Measurements from ENCODE around the gene IL21R. TPM values are rescaled to one million over a fixed set of nuclear protein-coding genes. Genes with fewer than 3 reads are reported as not detected.

The IL21R gene
- total and polyA plus RNA-seq, 10 of the 15 experiments (the other 5 are each of a cell fraction or from before 2014, with no cell fraction given): 5.3 to 138 (median 82.5) TPM

DNA sequence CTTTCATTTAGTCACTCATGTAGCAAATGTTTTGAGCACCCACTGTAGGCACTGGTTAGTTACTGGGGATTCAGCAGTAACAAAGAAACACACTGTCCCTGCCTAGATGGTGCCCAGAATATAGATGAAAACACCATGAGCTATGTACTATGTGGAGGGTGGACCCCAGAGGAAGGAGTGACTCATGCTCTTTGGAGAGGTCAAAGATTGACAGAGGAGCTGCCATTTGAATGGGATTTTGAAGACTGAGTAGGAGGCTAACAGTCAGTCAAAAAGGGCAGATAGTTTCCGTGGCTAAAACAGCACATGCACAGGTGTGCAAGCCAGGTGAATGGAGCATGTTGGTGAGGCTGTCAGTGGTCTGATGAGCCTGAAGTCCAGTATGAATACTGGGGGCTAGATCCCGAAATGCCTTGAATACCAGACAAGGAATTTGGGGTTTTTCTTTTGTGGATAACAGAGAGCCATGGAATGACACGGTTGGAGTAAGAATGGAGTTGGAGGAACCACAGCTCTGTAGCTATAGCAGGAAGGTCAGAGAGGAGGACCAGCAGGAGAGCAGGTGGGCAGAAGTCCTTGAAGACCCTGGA, 6.1 kb downstream of the IL21R start:
- Histone ChIP-seq H3K4me2 (ENCODE audit: control insufficient read depth, insufficient read depth) (peak overlapping the region; percentile 99), H3K36me3 (ENCODE audit: control insufficient read depth in 2 of 2, insufficient read depth in 2 of 2, low read length in 1 of 2) (peaks cover 0 to 17% of the 10 kb centered on the region in 2 experiments), H2AFZ (ENCODE audit: control insufficient read depth, low read depth, low read length) (no peak overlapping the region), H3K79me2 (ENCODE audit: control insufficient read depth, insufficient read depth, low read length) (peaks cover 96% of the 10 kb centered on the region), H3K27ac (ENCODE audit: control insufficient read depth, insufficient read depth) (peak overlapping the region; percentile 97), H3K27me3 (replicated peaks in 1 of 2; ENCODE audit: control insufficient read depth in 2 of 2, insufficient read depth in 2 of 2, low read length in 1 of 2) (no peaks in the 10 kb centered on the region), H3K4me3 (peak overlapping the region; percentile 86), H4K20me1 (ENCODE audit: control insufficient read depth, insufficient read depth) (no peaks in the 10 kb centered on the region; the same call in 1 of the 2 replicates), H3K4me1 (ENCODE audit: control insufficient read depth, insufficient read depth, low read length) (peaks cover 28% of the 10 kb centered on the region), H3K9me3 (replicated peaks; ENCODE audit: control insufficient read depth, insufficient read depth, low read length) (peaks cover 4% of the 10 kb centered on the region), H3K9ac (ENCODE audit: control insufficient read depth, insufficient read depth, low read length) (peak overlapping the region; percentile 99)
- peak; percentile 76 for DNase-seq (ENCODE audit: low read depth, low spot score)
- TSS peak; percentile 0 for BruUV-seq (replicated peaks)
- ChIA-PET RAD21 (ENCODE audit: unreplicated experiment) (interaction anchor here (0.6 to 12.8 kb wide), 14 partner anchors 10 to 173 kb away, joined by 3 to 224 read pairs (median 5); no protein-coding TSS in a partner anchor), SMC1A (ENCODE audit: uncharacterized antibody, unreplicated experiment) (interaction anchor here (1.2 to 10.9 kb wide), 9 partner anchors 9 to 229 kb away, joined by 3 to 220 read pairs (median 28); no protein-coding TSS in a partner anchor), CTCF (interaction anchor here (0.6 to 9.2 kb wide), 12 partner anchors 9 to 199 kb away, joined by 3 to 113 read pairs (median 6); no protein-coding TSS in a partner anchor), POLR2A (interaction anchor here (0.7 to 11.1 kb wide), 12 partner anchors 9 to 173 kb away, joined by 3 to 208 read pairs (median 6); no protein-coding TSS in a partner anchor)
- peak; percentile 72 for FAIRE-seq
- intact Hi-C loops (cut with micrococcal nuclease; ENCODE audit: unreplicated experiment): loop anchor here (2.0 kb wide), 1 partner anchor 43 kb away; no protein-coding TSS in a partner anchor
- in situ Hi-C loops (cut with MboI): no loop called here
- ATAC-seq: peak; percentile 51
- WGBS (ENCODE audit: insufficient coverage, insufficient replicate concordance, low lambda C conversion rate, missing lambda C conversion rate): 3% methylated on average over 3 of the region's 3 CpGs
- TF ChIP-seq RAD21 (IDR thresholded peaks at IDR 0.05; ENCODE audit: insufficient read depth, low read depth, low read length) (no peak), TCF3 (IDR thresholded peaks at IDR 0.05; ENCODE audit: borderline replicate concordance, insufficient read depth, low read depth, low read length) (no peak), MXI1 (IDR thresholded peaks at IDR 0.05; ENCODE audit: low read depth, low read length) (no peak), MYC (IDR thresholded peaks at IDR 0.05; ENCODE audit: insufficient read depth, insufficient read length, insufficient replicate concordance, low read length, severe bottlenecking) (no peak), MEF2B (IDR thresholded peaks at IDR 0.05; ENCODE audit: partially characterized antibody, poor library complexity, severe bottlenecking) (no peak), NFYA (IDR thresholded peaks at IDR 0.05; ENCODE audit: borderline replicate concordance, low read depth, low read length) (no peak), MYB (IDR thresholded peaks at IDR 0.05; ENCODE audit: borderline replicate concordance, low read depth, low read length) (no peak), ZNF217 (IDR thresholded peaks at IDR 0.05) (no peak)
- TF ChIP-seq, protein P1, sequence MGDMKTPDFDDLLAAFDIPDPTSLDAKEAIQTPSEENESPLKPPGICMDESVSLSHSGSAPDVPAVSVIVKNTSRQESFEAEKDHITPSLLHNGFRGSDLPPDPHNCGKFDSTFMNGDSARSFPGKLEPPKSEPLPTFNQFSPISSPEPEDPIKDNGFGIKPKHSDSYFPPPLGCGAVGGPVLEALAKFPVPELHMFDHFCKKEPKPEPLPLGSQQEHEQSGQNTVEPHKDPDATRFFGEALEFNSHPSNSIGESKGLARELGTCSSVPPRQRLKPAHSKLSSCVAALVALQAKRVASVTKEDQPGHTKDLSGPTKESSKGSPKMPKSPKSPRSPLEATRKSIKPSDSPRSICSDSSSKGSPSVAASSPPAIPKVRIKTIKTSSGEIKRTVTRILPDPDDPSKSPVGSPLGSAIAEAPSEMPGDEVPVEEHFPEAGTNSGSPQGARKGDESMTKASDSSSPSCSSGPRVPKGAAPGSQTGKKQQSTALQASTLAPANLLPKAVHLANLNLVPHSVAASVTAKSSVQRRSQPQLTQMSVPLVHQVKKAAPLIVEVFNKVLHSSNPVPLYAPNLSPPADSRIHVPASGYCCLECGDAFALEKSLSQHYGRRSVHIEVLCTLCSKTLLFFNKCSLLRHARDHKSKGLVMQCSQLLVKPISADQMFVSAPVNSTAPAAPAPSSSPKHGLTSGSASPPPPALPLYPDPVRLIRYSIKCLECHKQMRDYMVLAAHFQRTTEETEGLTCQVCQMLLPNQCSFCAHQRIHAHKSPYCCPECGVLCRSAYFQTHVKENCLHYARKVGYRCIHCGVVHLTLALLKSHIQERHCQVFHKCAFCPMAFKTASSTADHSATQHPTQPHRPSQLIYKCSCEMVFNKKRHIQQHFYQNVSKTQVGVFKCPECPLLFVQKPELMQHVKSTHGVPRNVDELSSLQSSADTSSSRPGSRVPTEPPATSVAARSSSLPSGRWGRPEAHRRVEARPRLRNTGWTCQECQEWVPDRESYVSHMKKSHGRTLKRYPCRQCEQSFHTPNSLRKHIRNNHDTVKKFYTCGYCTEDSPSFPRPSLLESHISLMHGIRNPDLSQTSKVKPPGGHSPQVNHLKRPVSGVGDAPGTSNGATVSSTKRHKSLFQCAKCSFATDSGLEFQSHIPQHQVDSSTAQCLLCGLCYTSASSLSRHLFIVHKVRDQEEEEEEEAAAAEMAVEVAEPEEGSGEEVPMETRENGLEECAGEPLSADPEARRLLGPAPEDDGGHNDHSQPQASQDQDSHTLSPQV (IDR thresholded peaks at IDR 0.05): no peak
- TF ChIP-seq, protein P2, sequence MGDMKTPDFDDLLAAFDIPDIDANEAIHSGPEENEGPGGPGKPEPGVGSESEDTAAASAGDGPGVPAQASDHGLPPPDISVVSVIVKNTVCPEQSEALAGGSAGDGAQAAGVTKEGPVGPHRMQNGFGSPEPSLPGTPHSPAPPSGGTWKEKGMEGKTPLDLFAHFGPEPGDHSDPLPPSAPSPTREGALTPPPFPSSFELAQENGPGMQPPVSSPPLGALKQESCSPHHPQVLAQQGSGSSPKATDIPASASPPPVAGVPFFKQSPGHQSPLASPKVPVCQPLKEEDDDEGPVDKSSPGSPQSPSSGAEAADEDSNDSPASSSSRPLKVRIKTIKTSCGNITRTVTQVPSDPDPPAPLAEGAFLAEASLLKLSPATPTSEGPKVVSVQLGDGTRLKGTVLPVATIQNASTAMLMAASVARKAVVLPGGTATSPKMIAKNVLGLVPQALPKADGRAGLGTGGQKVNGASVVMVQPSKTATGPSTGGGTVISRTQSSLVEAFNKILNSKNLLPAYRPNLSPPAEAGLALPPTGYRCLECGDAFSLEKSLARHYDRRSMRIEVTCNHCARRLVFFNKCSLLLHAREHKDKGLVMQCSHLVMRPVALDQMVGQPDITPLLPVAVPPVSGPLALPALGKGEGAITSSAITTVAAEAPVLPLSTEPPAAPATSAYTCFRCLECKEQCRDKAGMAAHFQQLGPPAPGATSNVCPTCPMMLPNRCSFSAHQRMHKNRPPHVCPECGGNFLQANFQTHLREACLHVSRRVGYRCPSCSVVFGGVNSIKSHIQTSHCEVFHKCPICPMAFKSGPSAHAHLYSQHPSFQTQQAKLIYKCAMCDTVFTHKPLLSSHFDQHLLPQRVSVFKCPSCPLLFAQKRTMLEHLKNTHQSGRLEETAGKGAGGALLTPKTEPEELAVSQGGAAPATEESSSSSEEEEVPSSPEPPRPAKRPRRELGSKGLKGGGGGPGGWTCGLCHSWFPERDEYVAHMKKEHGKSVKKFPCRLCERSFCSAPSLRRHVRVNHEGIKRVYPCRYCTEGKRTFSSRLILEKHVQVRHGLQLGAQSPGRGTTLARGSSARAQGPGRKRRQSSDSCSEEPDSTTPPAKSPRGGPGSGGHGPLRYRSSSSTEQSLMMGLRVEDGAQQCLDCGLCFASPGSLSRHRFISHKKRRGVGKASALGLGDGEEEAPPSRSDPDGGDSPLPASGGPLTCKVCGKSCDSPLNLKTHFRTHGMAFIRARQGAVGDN (IDR thresholded peaks at IDR 0.05): 0 out of 2 replicates have a peak, but pooled peaks have one; percentile 29
- TF ChIP-seq, protein P3, sequence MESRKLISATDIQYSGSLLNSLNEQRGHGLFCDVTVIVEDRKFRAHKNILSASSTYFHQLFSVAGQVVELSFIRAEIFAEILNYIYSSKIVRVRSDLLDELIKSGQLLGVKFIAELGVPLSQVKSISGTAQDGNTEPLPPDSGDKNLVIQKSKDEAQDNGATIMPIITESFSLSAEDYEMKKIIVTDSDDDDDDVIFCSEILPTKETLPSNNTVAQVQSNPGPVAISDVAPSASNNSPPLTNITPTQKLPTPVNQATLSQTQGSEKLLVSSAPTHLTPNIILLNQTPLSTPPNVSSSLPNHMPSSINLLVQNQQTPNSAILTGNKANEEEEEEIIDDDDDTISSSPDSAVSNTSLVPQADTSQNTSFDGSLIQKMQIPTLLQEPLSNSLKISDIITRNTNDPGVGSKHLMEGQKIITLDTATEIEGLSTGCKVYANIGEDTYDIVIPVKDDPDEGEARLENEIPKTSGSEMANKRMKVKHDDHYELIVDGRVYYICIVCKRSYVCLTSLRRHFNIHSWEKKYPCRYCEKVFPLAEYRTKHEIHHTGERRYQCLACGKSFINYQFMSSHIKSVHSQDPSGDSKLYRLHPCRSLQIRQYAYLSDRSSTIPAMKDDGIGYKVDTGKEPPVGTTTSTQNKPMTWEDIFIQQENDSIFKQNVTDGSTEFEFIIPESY (IDR thresholded peaks at IDR 0.05): no peak
